Peyer's patch (tissue), 4 donors: ENCODE results near the gene TSGA10IP. TPM values are rescaled to one million over a fixed set of nuclear protein-coding genes. Genes with fewer than 3 reads are reported as not detected.

Experiments used
- DNase-seq, 3 donors: peaks; one replicate each; pipeline ENCODE4 v3.0.0-alpha.2; 2017 to 2019
- H3K27ac ChIP-seq, 4 donors: fragments of 200-600 bp; sonication (generic); one replicate each; pipeline ENCODE4 v1.5.1; 2016 to 2019
- H3K27me3 ChIP-seq, 2 donors: fragments of 200-600 bp; sonication (generic); one replicate each; pipeline ENCODE4 v1.5.1; 2019
- H3K36me3 ChIP-seq, 3 donors: fragments of 200-600 bp; sonication (generic); one replicate each; pipeline ENCODE4 v1.5.1; 2016 to 2019
- H3K4me1 ChIP-seq, 4 donors: fragments of 200-600 bp; sonication (generic); one replicate each; pipeline ENCODE4 v1.5.1; 2016 to 2019
- H3K4me3 ChIP-seq, 4 donors: fragments of 200-600 bp; sonication (generic); 1 replicate in 3 of 4; 2 replicates in 1 of 4; pipeline ENCODE4 v1.5.1; 2016 to 2019; ENCODE audit warnings: mild to moderate bottlenecking in 1 of 4
- H3K9me3 ChIP-seq, 4 donors: fragments of 200-600 bp; sonication (generic); one replicate each; pipeline ENCODE4 v1.5.1; 2016 to 2019; ENCODE audit warnings: mild to moderate bottlenecking in 1 of 4
- POLR2A ChIP-seq, 2 donors: fragments of 450-650 bp; IDR thresholded peaks; one replicate each; pipeline ENCODE4 v1.5.1; 2017; ENCODE audit warnings: antibody characterized with exemption in 2 of 2, mild to moderate bottlenecking in 2 of 2, moderate library complexity in 2 of 2
- total RNA-seq, 4 donors: library from RNA; depleted of rRNA; stranded (reverse); fragments of >200 nt; gene quantifications; one replicate each; pipeline ENCODE4 v1.1.0, GENCODE V29; 2016
- TF ChIP-seq, protein P1 (sequence below), 6 experiments: fragments of 450-650 bp in 4 of 6; fragments of 200-600 bp in 2 of 6; sonication (generic) in 1 of 6; IDR thresholded peaks; one replicate each; pipeline ENCODE4 v1.5.1; 2017 to 2019; ENCODE audit warnings: antibody characterized with exemption in 6 of 6, mild to moderate bottlenecking in 3 of 6, moderate library complexity in 1 of 6

Gene TSGA10IP
- not detected for total RNA-seq

DNA sequence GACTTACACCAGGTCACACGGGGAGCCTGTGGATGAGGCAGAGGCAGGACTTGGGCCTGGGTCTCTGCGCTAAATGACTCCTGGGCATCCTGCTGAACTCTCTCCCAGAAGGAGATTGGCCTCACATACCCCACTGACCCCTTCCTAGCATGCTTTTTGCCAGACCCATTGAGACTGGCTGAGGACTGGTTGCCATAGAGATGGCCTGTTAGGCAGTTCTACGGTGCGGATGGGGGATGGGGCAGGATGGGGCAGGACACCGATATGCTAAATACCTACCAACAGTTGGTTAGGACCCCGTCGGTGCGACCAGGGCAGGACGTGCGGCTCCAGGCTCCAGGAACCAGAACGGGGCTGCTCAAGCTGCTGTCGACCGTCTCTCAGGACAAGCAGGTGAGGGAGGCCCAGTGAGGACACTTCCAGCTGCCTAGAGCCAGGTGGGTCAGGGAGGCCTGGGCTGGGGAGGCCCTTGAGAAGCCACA, at the start of gene TSGA10IP:
TSS of gene TSGA10IP (plus strand) at position 51 of the 482 bp plus-strand sequence. CDS start at position 247, 196 bp downstream.
- H3K4me3 ChIP-seq, result no peak within 1 kb of the TSS
- TF ChIP-seq, protein P1, sequence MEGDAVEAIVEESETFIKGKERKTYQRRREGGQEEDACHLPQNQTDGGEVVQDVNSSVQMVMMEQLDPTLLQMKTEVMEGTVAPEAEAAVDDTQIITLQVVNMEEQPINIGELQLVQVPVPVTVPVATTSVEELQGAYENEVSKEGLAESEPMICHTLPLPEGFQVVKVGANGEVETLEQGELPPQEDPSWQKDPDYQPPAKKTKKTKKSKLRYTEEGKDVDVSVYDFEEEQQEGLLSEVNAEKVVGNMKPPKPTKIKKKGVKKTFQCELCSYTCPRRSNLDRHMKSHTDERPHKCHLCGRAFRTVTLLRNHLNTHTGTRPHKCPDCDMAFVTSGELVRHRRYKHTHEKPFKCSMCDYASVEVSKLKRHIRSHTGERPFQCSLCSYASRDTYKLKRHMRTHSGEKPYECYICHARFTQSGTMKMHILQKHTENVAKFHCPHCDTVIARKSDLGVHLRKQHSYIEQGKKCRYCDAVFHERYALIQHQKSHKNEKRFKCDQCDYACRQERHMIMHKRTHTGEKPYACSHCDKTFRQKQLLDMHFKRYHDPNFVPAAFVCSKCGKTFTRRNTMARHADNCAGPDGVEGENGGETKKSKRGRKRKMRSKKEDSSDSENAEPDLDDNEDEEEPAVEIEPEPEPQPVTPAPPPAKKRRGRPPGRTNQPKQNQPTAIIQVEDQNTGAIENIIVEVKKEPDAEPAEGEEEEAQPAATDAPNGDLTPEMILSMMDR (IDR thresholded peaks at IDR 0.05), result no peak
- no peak for TF ChIP-seq POLR2A (IDR thresholded peaks at IDR 0.05)
- no peaks in the 10 kb centered on the region for H3K27me3 ChIP-seq
- no peak for DNase-seq
- H3K27ac ChIP-seq, result no peak within 1 kb of the TSS
- H3K4me1 ChIP-seq, result no peaks in the 10 kb centered on the region
- H3K36me3 ChIP-seq, result no peaks in the 10 kb centered on the region
- H3K9me3 ChIP-seq, result no peaks in the 10 kb centered on the region

DNA sequence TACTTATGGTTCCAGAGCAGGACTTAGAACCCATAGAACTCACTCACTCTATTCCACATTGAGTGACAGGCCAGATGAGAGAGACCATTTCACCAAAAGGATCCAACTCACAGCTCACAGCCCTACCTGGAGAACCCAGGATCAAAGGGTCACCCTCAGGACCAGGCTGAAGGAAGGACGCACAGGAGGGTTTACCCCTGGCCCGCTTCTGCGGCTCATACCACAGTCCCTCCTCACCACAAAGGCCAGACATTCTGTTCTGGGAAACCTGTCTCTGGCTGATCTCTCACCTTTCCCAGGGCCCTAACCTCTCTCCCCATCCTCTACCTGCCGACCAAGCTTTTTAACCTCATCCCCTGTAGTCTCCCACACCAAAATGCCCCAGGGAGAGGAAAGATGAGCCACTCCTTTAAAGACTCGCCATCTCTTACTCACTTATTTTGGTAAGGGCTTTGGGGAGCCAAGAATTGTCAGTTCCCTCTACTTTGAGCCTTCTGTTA, 49.7 kb upstream of the TSGA10IP start:
- no peak for DNase-seq
- peaks cover 10 to 49% (median 37%) of the 10 kb centered on the region in 4 donors for H3K4me1 ChIP-seq
- H3K27me3 ChIP-seq, result peaks cover 0 to 5% of the 10 kb centered on the region in 2 donors

DNA sequence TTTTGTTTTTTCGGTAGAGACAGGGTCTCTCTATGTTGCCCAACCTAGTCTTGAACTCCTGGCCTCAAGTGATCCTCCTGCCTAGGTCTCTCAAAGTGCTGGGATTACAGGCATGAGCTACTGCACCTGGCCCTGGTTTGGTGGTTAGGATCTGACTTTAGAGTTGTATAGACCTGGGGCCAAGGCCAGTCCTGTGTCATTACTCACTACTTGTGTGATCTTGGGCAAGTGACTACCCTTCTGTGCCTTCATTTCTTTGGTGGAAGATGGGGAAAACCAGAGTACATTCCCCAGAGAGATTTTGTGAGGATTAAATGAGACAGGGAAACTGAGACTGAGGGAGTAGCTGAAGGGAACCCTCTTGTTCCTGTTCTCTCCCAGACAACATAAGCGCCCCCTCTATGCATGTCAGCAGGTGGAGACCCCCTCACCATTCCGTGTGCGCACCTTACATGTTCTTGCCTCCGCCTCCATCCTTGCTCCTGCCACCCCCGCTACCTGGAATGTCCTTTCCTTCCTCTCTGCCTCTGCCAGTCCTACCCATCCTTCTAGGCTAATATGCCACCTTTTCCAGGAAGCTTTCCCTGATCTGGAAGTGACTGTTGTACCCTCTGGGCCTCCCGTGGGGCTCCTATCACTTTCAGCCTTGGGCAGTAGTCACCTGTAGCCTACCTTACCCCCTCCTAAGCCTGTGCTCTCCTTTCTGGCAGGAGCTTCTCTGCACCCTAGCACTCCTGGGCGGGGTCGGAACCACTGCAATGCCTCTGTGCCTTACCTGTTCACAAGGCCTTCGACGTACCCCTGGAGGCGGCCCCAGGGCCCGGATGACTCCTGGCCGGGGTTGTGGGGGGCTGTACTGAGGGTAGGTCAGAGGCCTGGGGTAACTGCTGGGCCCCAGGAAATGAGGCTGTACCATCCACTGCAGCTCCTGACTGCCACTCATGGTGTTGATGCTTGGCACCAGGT, 49.0 kb upstream of the TSGA10IP start:
- no peak overlapping the region for H3K27ac ChIP-seq
- H3K36me3 ChIP-seq, result no peaks in the 10 kb centered on the region
- peaks cover 0 to 5% of the 10 kb centered on the region in 2 donors for H3K27me3 ChIP-seq
- H3K9me3 ChIP-seq, result no peaks in the 10 kb centered on the region
- no peak for TF ChIP-seq POLR2A (IDR thresholded peaks at IDR 0.05)
- TF ChIP-seq, protein P1 (IDR thresholded peaks at IDR 0.05), result no peak
- H3K4me1 ChIP-seq, result peaks cover 10 to 46% (median 36%) of the 10 kb centered on the region in 4 donors
- H3K4me3 ChIP-seq, result no peak overlapping the region
- no peak for DNase-seq

More for the DNA sequence above, 49.7 kb upstream of the TSGA10IP start:
- Histone ChIP-seq H3K4me3 (no peak overlapping the region), H3K27ac (no peak overlapping the region), H3K36me3 (no peaks in the 10 kb centered on the region), H3K9me3 (no peaks in the 10 kb centered on the region)
- no peak for TF ChIP-seq POLR2A (IDR thresholded peaks at IDR 0.05)
- TF ChIP-seq, protein P1 (IDR thresholded peaks at IDR 0.05), result no peak

DNA sequence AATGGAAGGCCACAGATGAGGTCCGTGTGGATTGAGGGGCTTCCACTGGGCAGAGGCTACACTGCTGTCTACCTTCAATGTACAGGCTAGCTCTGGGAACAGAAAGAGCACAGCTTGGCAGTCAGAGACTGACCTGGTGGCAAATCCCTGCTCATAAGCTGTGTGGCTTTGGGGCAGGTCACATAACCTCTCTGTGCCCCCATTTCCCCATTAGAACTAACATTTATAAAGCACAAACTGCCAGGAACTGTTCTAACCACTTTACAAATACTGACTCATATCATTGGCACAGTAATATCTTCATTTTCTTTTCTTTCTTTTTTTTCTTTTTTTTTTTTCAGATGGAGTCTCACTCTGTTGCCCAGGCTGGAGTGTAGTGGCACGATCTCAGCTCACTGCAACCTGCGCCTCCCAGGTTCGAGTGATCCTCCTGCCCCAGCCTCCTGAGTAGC, 48.2 kb upstream of the TSGA10IP start:
- Histone ChIP-seq H3K27ac (no peak overlapping the region), H3K9me3 (no peaks in the 10 kb centered on the region), H3K36me3 (no peaks in the 10 kb centered on the region), H3K27me3 (peaks cover 0 to 5% of the 10 kb centered on the region in 2 donors), H3K4me1 (peaks cover 10 to 38% (median 30%) of the 10 kb centered on the region in 4 donors), H3K4me3 (no peak overlapping the region)
- TF ChIP-seq, protein P1 (IDR thresholded peaks at IDR 0.05), result no peak
- TF ChIP-seq POLR2A (IDR thresholded peaks at IDR 0.05), result no peak
- no peak for DNase-seq

DNA sequence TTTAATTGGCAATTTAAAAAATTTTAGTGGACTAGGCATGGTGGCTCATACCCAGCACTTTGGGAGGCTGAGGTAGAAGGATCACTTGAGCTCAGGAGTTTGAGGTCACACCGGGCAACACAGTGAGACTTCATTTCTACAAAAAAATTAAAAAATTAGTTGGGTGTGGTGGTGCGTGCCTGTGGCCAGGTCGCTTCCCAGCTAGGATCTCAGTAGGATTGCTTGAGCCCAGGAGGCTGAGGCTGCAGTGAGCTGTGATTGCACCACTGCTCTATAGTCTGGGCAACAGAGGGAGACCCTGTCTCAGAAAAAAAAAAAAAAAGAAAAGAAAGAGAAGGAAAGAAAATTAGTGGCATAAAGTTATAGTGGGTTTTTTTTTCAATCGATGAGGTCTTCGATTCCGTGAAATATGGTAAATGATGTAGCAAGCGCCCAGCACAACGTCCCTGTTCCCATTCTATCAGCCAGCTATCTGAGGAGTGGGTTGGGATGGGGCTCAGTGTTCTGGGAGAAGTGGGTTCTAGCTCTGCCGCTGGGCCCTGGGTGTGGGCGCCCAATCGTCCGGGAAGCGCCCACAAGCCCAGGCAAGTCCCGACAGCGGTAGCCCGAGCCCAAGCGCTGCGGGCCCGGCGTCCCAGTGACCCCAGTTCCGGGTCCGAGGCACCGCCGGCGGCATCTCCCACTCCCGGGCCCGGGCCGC, 46.5 kb upstream of the TSGA10IP start:
- Histone ChIP-seq H3K4me3 (peak overlapping the region; percentile 41 to 68 (median 57)), H3K9me3 (no peaks in the 10 kb centered on the region), H3K27ac (peak overlapping the region in 1 of 4 donors; percentile 59), H3K27me3 (peaks cover 0 to 5% of the 10 kb centered on the region in 2 donors), H3K36me3 (no peaks in the 10 kb centered on the region), H3K4me1 (peaks cover 10 to 23% (median 17%) of the 10 kb centered on the region in 4 donors)
- TF ChIP-seq POLR2A (IDR thresholded peaks at IDR 0.05), result no peak
- TF ChIP-seq, protein P1 (IDR thresholded peaks at IDR 0.05), result no peak
- DNase-seq, result no peak
